Caco-2 (cell line): ENCODE measurements around the gene GAS7. TPM values are rescaled to one million over a fixed set of nuclear protein-coding genes. Genes with fewer than 3 reads are reported as not detected.

Experiments used
- BruUV-seq: library from RNA; stranded (reverse); fragments of 400-500 nt; replicated peaks from 2 replicates; lab custom pipeline; 2021; lab: Mats Ljungman, UMichigan
- CTCF ChIA-PET: fragments of 300-600 bp; sonication (Branson Sonifier 250); formaldehyde crosslinking; loops from one replicate; lab custom pipeline; 2022; ENCODE audit warnings: antibody characterized with exemption; lab: Charles Lee
- POLR2A ChIA-PET: fragments of 300-600 bp; sonication (Branson Sonifier 250); formaldehyde crosslinking; loops from one replicate; lab custom pipeline; 2022; ENCODE audit warnings: antibody characterized with exemption; lab: Charles Lee
- DNase-seq, 2 experiments: peaks; one replicate each; pipeline versions ENCODE4 v3.0.0 to v3.0.0-alpha.2; 2020 to 2022
- H3K27me3 ChIP-seq: replicated peaks from 2 replicates; pipeline ENCODE4 v1.6.0; 2011; ENCODE audit warnings: low read length; ENCODE audit not compliant: control insufficient read depth, insufficient read depth
- H3K36me3 ChIP-seq: 2 replicates; pipeline ENCODE4 v1.5.1; 2011; ENCODE audit warnings: low read length; ENCODE audit not compliant: control insufficient read depth, insufficient read depth
- H3K4me1 ChIP-seq: fragments of 250-450 bp; sonication (Bioruptor Pico); 2 replicates; pipeline ENCODE4 v1.5.1; 2020; ENCODE audit warnings: mild to moderate bottlenecking
- H3K4me3 ChIP-seq: 2 replicates; pipeline ENCODE4 v1.5.1; 2011; ENCODE audit warnings: low read depth, mild to moderate bottlenecking, control low read depth, low read length
- H3K9me3 ChIP-seq: fragments of 250-450 bp; sonication (Bioruptor Pico); 2 replicates; pipeline ENCODE4 v1.5.1; 2020; ENCODE audit warnings: mild to moderate bottlenecking, moderate library complexity
- H3K27ac Mint-ChIP-seq: one replicate; pipeline ENCODE4 v1.8.0; 2022; ENCODE audit warnings: mixed read lengths; ENCODE audit not compliant: unreplicated experiment
- H3K27me3 Mint-ChIP-seq: one replicate; pipeline ENCODE4 v1.8.0; 2022; ENCODE audit warnings: mixed read lengths; ENCODE audit not compliant: insufficient read depth, unreplicated experiment
- H3K36me3 Mint-ChIP-seq: one replicate; pipeline ENCODE4 v1.8.0; 2022; ENCODE audit warnings: mild to moderate bottlenecking, mixed read lengths; ENCODE audit not compliant: insufficient read depth, unreplicated experiment
- H3K4me1 Mint-ChIP-seq: one replicate; pipeline ENCODE4 v1.8.0; 2022; ENCODE audit warnings: low read depth, mixed read lengths; ENCODE audit not compliant: unreplicated experiment
- H3K4me3 Mint-ChIP-seq: one replicate; pipeline ENCODE4 v1.8.0; 2022; ENCODE audit warnings: mild to moderate bottlenecking, moderate library complexity, mixed read lengths; ENCODE audit not compliant: unreplicated experiment
- H3K9me3 Mint-ChIP-seq: one replicate; pipeline ENCODE4 v1.8.0; 2022; ENCODE audit warnings: mixed read lengths; ENCODE audit not compliant: unreplicated experiment
- intact Hi-C: fragments of 100-400 bp; cut with micrococcal nuclease; formaldehyde crosslinking; loops from one replicate; pipeline ENCODE4 v1.10.0; 2022; ENCODE audit not compliant: unreplicated experiment
- total RNA-seq: library from RNA; stranded (reverse); gene quantifications from 2 replicates; pipeline ENCODE4 v1.2.3, GENCODE V29; 2022
- TF ChIP-seq, protein P1 (sequence below), 2 experiments: fragments of 200-600 bp in 1 of 2; IDR thresholded peaks; 1 replicate in 1 of 2; 2 replicates in 1 of 2; pipeline versions ENCODE4 v1.5.1 to v1.8.0; 2011 to 2022; ENCODE audit warnings: antibody characterized with exemption in 1 of 2, control low read depth in 1 of 2, inconsistent platforms in 1 of 2, low read depth in 1 of 2, low read length in 1 of 2, mild to moderate bottlenecking in 1 of 2, moderate library complexity in 1 of 2; ENCODE audit not compliant: insufficient read depth in 1 of 2, severe bottlenecking in 1 of 2, unreplicated experiment in 1 of 2

Gene GAS7
- total RNA-seq, 1 experiment from 2014 or later: 0.34 TPM

DNA sequence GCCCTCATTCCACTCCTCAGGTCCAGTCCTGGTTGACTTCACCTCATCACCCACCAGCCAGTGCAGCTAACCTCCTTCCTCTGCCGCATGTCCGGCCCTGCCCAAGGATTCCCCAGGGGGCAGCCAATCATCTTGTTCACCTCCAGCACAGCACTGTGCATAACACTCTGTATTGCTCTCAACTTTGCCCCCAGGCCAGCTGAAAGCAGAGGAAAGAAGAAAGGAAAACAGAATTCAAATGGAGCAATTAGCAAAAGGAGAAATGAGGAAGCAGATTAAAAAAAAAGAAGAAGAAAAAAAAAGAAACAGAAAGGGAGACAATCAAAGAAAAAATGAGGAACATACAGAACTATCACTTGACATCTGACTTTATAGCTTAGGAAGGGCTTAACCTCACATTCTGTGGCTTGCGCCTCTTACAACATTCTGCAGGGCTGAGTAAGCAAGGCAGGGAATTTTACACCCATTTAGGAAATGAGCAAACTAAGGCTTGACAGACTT is 26.1 kb downstream of the GAS7 start:
- ChIA-PET CTCF (no interaction called here), POLR2A (no interaction called here)
- intact Hi-C loops: no loop called here
- Histone ChIP-seq H3K9me3 (no peaks in the 10 kb centered on the region), H3K36me3 (no peaks in the 10 kb centered on the region), H3K4me1 (no peaks in the 10 kb centered on the region), H3K4me3 (no peak overlapping the region), H3K27me3 (no peaks in the 10 kb centered on the region)
- Mint-ChIP-seq H3K4me3 (no peak overlapping the region), H3K9me3 (peaks cover 12% of the 10 kb centered on the region), H3K36me3 (no peaks in the 10 kb centered on the region), H3K4me1 (peaks cover 6% of the 10 kb centered on the region), H3K27me3 (no peaks in the 10 kb centered on the region), H3K27ac (peak overlapping the region; percentile 23)
- TF ChIP-seq, protein P1, sequence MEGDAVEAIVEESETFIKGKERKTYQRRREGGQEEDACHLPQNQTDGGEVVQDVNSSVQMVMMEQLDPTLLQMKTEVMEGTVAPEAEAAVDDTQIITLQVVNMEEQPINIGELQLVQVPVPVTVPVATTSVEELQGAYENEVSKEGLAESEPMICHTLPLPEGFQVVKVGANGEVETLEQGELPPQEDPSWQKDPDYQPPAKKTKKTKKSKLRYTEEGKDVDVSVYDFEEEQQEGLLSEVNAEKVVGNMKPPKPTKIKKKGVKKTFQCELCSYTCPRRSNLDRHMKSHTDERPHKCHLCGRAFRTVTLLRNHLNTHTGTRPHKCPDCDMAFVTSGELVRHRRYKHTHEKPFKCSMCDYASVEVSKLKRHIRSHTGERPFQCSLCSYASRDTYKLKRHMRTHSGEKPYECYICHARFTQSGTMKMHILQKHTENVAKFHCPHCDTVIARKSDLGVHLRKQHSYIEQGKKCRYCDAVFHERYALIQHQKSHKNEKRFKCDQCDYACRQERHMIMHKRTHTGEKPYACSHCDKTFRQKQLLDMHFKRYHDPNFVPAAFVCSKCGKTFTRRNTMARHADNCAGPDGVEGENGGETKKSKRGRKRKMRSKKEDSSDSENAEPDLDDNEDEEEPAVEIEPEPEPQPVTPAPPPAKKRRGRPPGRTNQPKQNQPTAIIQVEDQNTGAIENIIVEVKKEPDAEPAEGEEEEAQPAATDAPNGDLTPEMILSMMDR (IDR thresholded peaks at IDR 0.05; ENCODE audit: insufficient read depth in 1 of 2, low read depth in 1 of 2, low read length in 1 of 2, severe bottlenecking in 1 of 2, unreplicated experiment in 1 of 2): no peak
- peak; percentile 2 to 43 for DNase-seq
- no TSS peak for BruUV-seq

DNA sequence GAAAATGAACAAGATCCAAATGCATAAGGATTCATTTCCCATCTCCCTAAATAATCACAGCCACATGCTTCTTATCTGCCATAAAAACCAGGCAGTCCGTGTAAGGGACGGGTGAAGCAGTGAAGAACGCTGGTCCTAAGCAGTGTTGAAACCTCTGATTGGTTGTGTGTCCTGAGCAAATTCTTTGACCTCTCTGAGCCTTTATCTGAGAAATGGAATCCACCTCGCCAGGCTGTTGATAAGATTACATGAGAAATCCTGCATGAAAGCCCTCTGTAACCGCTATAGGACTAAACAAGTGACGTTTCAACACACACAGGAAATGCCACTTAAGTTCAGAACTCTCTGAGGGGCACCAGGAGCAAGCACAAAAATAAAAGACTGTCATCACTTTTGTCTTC is 26.8 kb downstream of the GAS7 start:
- no TSS peak for BruUV-seq
- Histone ChIP-seq H3K36me3 (no peaks in the 10 kb centered on the region), H3K4me1 (no peaks in the 10 kb centered on the region), H3K9me3 (no peaks in the 10 kb centered on the region), H3K4me3 (no peak overlapping the region), H3K27me3 (no peaks in the 10 kb centered on the region)
- H3K27ac Mint-ChIP-seq: no peak overlapping the region
- intact Hi-C loops: no loop called here
- ChIA-PET CTCF (no interaction called here), POLR2A (no interaction called here)
- peaks cover 12% of the 10 kb centered on the region for H3K9me3 Mint-ChIP-seq
- no peaks in the 10 kb centered on the region for H3K27me3 Mint-ChIP-seq
- H3K36me3 Mint-ChIP-seq: no peaks in the 10 kb centered on the region
- no peak for DNase-seq
- no peak overlapping the region for H3K4me3 Mint-ChIP-seq
- TF ChIP-seq, protein P1 (IDR thresholded peaks at IDR 0.05; ENCODE audit: insufficient read depth in 1 of 2, low read depth in 1 of 2, low read length in 1 of 2, severe bottlenecking in 1 of 2, unreplicated experiment in 1 of 2): no peak
- peaks cover 6% of the 10 kb centered on the region for H3K4me1 Mint-ChIP-seq

DNA sequence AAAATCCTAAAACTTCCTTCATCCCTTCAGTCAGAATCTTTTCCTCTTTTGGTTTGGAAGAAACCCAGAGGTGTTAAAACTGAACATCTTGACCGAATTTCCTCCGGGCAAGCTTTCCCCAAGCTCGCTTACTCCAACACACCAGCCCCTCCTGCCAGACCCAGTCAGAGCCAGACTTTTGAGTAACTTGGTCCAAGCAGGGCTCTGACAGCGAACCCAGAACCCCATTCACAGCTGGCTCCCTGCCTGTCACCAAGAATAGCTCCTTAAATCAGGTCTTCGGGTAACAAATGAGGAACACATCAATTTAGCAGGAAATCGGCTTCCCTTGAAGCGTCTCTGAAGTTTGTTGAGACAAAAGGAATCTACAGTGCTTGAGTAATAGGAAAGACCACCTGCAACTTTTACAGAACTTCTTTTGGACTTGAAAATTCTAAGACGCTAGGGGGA is 27.3 kb downstream of the GAS7 start:
- H3K36me3 ChIP-seq: no peaks in the 10 kb centered on the region
- Mint-ChIP-seq H3K4me3 (no peak overlapping the region), H3K36me3 (no peaks in the 10 kb centered on the region), H3K27ac (no peak overlapping the region), H3K27me3 (no peaks in the 10 kb centered on the region), H3K4me1 (peaks cover 6% of the 10 kb centered on the region), H3K9me3 (peaks cover 12% of the 10 kb centered on the region)
- no peak overlapping the region for H3K4me3 ChIP-seq
- TF ChIP-seq, protein P1 (IDR thresholded peaks at IDR 0.05; ENCODE audit: insufficient read depth in 1 of 2, low read depth in 1 of 2, low read length in 1 of 2, severe bottlenecking in 1 of 2, unreplicated experiment in 1 of 2): no peak
- ChIA-PET CTCF (no interaction called here), POLR2A (no interaction called here)
- intact Hi-C loops: no loop called here
- no TSS peak for BruUV-seq
- no peaks in the 10 kb centered on the region for H3K4me1 ChIP-seq
- DNase-seq: no peak
- no peaks in the 10 kb centered on the region for H3K27me3 ChIP-seq
- no peaks in the 10 kb centered on the region for H3K9me3 ChIP-seq
